Fibroblast of the aortic adventitia (primary cell): Measurements from ENCODE around the gene RAPGEF4. TPM values are rescaled to one million over a fixed set of nuclear protein-coding genes. Genes with fewer than 3 reads are reported as not detected.

Experiments
- DNase-seq: peaks from one replicate; pipeline ENCODE4 v3.0.0-alpha.2; 2010; ENCODE audit warnings: low read depth
- H3K4me3 ChIP-seq: 2 replicates; pipeline ENCODE4 v1.5.1; 2011; ENCODE audit warnings: low read depth, mild to moderate bottlenecking, control low read depth, low read length, moderate library complexity
- CTCF ChIP-seq: IDR thresholded peaks from 2 replicates; pipeline ENCODE4 v1.5.1; 2011; ENCODE audit warnings: mild to moderate bottlenecking, low read length, control low read depth, inconsistent platforms; ENCODE audit not compliant: insufficient read depth
- total RNA-seq: library from RNA; depleted of rRNA; stranded (reverse); fragments of >200 nt; gene quantifications from 2 replicates; pipeline ENCODE4 v1.2.3, GENCODE V29; 2012; ENCODE audit warnings: low replicate concordance

Gene RAPGEF4
- total RNA-seq, 1 donor, result 1.3 TPM

GRCh38 chr2:172994864-172995263, 259.2 kb downstream of the RAPGEF4 start:
- no peak for TF ChIP-seq CTCF
- no peak overlapping the region for H3K4me3 ChIP-seq
- no peak for DNase-seq

GRCh38 chr2:172995323-172996244, 259.9 kb downstream of the RAPGEF4 start:
- TF ChIP-seq CTCF, result peak; percentile 62
- peak; percentile 88 for DNase-seq
- H3K4me3 ChIP-seq, result no peak overlapping the region

GRCh38 chr2:172996387-172996961, 260.8 kb downstream of the RAPGEF4 start:
- H3K4me3 ChIP-seq, result no peak overlapping the region
- no peak for TF ChIP-seq CTCF
- DNase-seq, result no peak

- no peak for TF ChIP-seq CTCF
- no peak overlapping the region for H3K4me3 ChIP-seq
- DNase-seq, result no peak
Observed at GRCh38 chr2:172997031-172997430, 261.4 kb downstream of the RAPGEF4 start.

- H3K4me3 ChIP-seq, result no peak overlapping the region
- DNase-seq, result no peak
- no peak for TF ChIP-seq CTCF
Observed at GRCh38 chr2:172998547-172999272, 263.1 kb downstream of the RAPGEF4 start.

GRCh38 chr2:172999641-173000386, 264.2 kb downstream of the RAPGEF4 start:
- TF ChIP-seq CTCF, result no peak

More at GRCh38 chr2:172999641-173000386, 264.2 kb downstream of the RAPGEF4 start:
- no peak overlapping the region for H3K4me3 ChIP-seq
- DNase-seq, result no peak
